Progenitor cell of endocrine pancreas (in vitro differentiated cells): Measurements from ENCODE around the gene DNAJC7. TPM values are rescaled to one million over a fixed set of nuclear protein-coding genes. Genes with fewer than 3 reads are reported as not detected.
A peak's percentile ranks its signal among the peaks of the same experiment; 100 is the strongest.

Experiments
- DNase-seq: peaks from one replicate; pipeline ENCODE4 v3.0.0; 2021; ENCODE audit warnings: low spot score; ENCODE audit not compliant: unreplicated experiment
- H3K27ac Mint-ChIP-seq: 2 replicates; pipeline ENCODE4 v1.8.0; 2021; ENCODE audit warnings: mild to moderate bottlenecking, moderate library complexity, mixed read lengths
- H3K27me3 Mint-ChIP-seq: 2 replicates; pipeline ENCODE4 v1.8.0; 2021; ENCODE audit warnings: mixed read lengths
- H3K36me3 Mint-ChIP-seq: 2 replicates; pipeline ENCODE4 v1.8.0; 2022; ENCODE audit warnings: mixed read lengths; ENCODE audit not compliant: insufficient read depth
- H3K4me1 Mint-ChIP-seq: 2 replicates; pipeline ENCODE4 v1.8.0; 2021; ENCODE audit warnings: low read depth, mixed read lengths
- H3K4me3 Mint-ChIP-seq: 2 replicates; pipeline ENCODE4 v1.8.0; 2021; ENCODE audit warnings: low read depth, mild to moderate bottlenecking, moderate library complexity, mixed read lengths
- H3K9me3 Mint-ChIP-seq: 2 replicates; pipeline ENCODE4 v1.8.0; 2021; ENCODE audit warnings: low read depth, mixed read lengths
- CTCF ChIP-seq: fragments of 200-600 bp; sonication (generic); IDR thresholded peaks from one replicate; pipeline ENCODE4 v1.5.0; 2021; ENCODE audit warnings: antibody characterized with exemption, mild to moderate bottlenecking; ENCODE audit not compliant: unreplicated experiment
- long read RNA-seq: library from polyadenylated mRNA; unstranded; transcript quantifications from one replicate; pipeline ENCODE4 v2.0.0, GENCODE V29; 2020
- total RNA-seq: library from RNA; stranded (reverse); gene quantifications from 2 replicates; pipeline ENCODE4 v1.2.1, GENCODE V29; 2021

DNAJC7 gene
- total RNA-seq = 113 and 117 TPM in 2 replicates
- long read RNA-seq, transcript DNAJC7-203 (14 exons, 2,022 nt) = major isoform, 94 of 224 reads
- long read RNA-seq, partial matches to known transcripts = 87 of 224 reads
- long read RNA-seq, other reads (novel, unspliced or antisense) = 39 of 224 reads

GRCh38 chr17:42016941-42017865 lies at the start of gene DNAJC7:
DNAJC7 (minus strand) TSS chr17:42017439; CDS start chr17:42017416, 23 bp downstream.
- Mint-ChIP-seq H3K9me3 (no peaks in the 10 kb centered on the region), H3K4me3 (peak within 1 kb of the TSS; percentile 88), H3K27ac (peak within 1 kb of the TSS; percentile 99), H3K27me3 (no peaks in the 10 kb centered on the region), H3K36me3 (peaks cover 4% of the 10 kb centered on the region), H3K4me1 (peaks cover 22% of the 10 kb centered on the region)
- TF ChIP-seq CTCF = no peak
- peak; percentile 77 for DNase-seq

GRCh38 chr17:42065201-42065600 lies 48.0 kb upstream of the DNAJC7 start:
- TF ChIP-seq CTCF = no peak
- Mint-ChIP-seq H3K27ac (no peak overlapping the region), H3K36me3 (no peaks in the 10 kb centered on the region), H3K9me3 (no peaks in the 10 kb centered on the region), H3K4me1 (no peaks in the 10 kb centered on the region), H3K4me3 (no peak overlapping the region), H3K27me3 (peaks cover 25% of the 10 kb centered on the region)
- no peak for DNase-seq

- Mint-ChIP-seq H3K36me3 (no peaks in the 10 kb centered on the region), H3K4me1 (no peaks in the 10 kb centered on the region), H3K9me3 (no peaks in the 10 kb centered on the region), H3K27ac (no peak overlapping the region), H3K4me3 (no peak overlapping the region), H3K27me3 (peaks cover 25% of the 10 kb centered on the region)
- DNase-seq = no peak
- TF ChIP-seq CTCF = no peak
Observed at GRCh38 chr17:42062681-42063080, 45.4 kb upstream of the DNAJC7 start.

- Mint-ChIP-seq H3K4me1 (no peaks in the 10 kb centered on the region), H3K4me3 (no peak overlapping the region), H3K27me3 (peaks cover 22% of the 10 kb centered on the region), H3K9me3 (no peaks in the 10 kb centered on the region), H3K36me3 (no peaks in the 10 kb centered on the region), H3K27ac (peak overlapping the region; percentile 10)
- no peak for DNase-seq
- TF ChIP-seq CTCF = no peak
Observed at GRCh38 chr17:42061646-42062487, 44.6 kb upstream of the DNAJC7 start.

GRCh38 chr17:42060231-42060630 lies 43.0 kb upstream of the DNAJC7 start:
- no peak for DNase-seq
- Mint-ChIP-seq H3K27ac (no peak overlapping the region), H3K27me3 (peaks cover 29% of the 10 kb centered on the region), H3K36me3 (no peaks in the 10 kb centered on the region), H3K4me3 (no peak overlapping the region), H3K4me1 (no peaks in the 10 kb centered on the region), H3K9me3 (no peaks in the 10 kb centered on the region)
- no peak for TF ChIP-seq CTCF
